Measurements from ENCODE around the gene RALGAPB. TPM values are rescaled to one million over a fixed set of nuclear protein-coding genes. Genes with fewer than 3 reads are reported as not detected.
"Not testable (repeated sequence)": the region's sequence is repeated elsewhere in the genome, so short reads cannot be mapped to it uniquely, and the experiment has no call there.

RALGAPB gene
- total RNA-seq, 6 experiments from 2014 or later = 23.4 to 29.5 (median 26.7) TPM

DNA sequence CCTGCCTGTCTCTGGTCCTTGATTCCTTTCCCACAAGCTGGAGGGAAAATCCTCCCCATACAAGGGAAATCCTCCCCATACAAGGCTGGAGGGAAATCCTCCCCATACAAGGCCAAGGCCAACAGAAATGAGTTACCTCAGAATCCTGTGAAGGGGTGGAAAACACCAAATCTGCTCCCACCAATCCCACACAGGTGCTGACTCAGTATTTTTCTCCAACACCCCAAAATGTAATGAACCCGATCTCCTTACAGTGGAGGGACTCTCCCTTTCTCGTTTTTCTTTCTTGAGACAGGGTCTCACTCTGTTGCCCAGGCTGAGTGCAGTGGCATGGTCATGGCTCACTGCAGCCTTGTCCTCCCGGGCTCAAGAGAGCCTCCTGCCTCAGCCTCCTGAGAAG lies 43.8 kb upstream of the RALGAPB start:
- no peaks in the 10 kb centered on the region for H3K9me3 Mint-ChIP-seq
- H3K27me3 Mint-ChIP-seq (ENCODE audit: insufficient read depth) = no peaks in the 10 kb centered on the region; the same call in 1 of the 2 replicates
- peaks cover 66% of the 10 kb centered on the region for H3K4me1 Mint-ChIP-seq (ENCODE audit: low read depth)
- H3K4me3 Mint-ChIP-seq = no peak overlapping the region
- peaks cover 59% of the 10 kb centered on the region for H3K36me3 Mint-ChIP-seq (ENCODE audit: low read depth)
- TF ChIP-seq, protein P1, sequence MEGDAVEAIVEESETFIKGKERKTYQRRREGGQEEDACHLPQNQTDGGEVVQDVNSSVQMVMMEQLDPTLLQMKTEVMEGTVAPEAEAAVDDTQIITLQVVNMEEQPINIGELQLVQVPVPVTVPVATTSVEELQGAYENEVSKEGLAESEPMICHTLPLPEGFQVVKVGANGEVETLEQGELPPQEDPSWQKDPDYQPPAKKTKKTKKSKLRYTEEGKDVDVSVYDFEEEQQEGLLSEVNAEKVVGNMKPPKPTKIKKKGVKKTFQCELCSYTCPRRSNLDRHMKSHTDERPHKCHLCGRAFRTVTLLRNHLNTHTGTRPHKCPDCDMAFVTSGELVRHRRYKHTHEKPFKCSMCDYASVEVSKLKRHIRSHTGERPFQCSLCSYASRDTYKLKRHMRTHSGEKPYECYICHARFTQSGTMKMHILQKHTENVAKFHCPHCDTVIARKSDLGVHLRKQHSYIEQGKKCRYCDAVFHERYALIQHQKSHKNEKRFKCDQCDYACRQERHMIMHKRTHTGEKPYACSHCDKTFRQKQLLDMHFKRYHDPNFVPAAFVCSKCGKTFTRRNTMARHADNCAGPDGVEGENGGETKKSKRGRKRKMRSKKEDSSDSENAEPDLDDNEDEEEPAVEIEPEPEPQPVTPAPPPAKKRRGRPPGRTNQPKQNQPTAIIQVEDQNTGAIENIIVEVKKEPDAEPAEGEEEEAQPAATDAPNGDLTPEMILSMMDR (IDR thresholded peaks at IDR 0.05) = no peak
- no peak for DNase-seq
- peak overlapping the region; percentile 57 for H3K27ac Mint-ChIP-seq

DNA sequence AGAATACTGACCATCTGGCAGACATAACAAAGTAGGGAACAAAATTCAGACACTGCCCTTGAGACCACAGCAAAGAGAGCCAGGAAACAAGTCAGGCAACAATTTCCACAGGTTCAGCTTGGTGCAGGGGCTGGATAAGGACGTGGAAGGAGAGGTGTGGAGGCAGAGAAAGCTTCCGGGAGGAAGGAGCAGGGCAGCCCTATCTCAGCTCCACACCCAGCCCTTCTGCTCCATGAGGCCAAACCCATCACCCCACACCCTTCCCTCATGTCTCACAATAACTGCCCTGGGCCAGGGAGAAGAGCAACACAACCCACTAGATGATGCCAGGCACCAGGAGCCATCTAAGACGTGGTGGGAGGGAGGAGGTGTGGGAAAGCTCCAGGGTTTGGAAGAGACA lies 43.3 kb upstream of the RALGAPB start:
- DNase-seq = no peak
- Mint-ChIP-seq H3K36me3 (ENCODE audit: low read depth) (peaks cover 62% of the 10 kb centered on the region), H3K27me3 (ENCODE audit: insufficient read depth) (no peaks in the 10 kb centered on the region; the same call in 1 of the 2 replicates), H3K27ac (peak overlapping the region; percentile 57), H3K4me1 (ENCODE audit: low read depth) (peaks cover 70% of the 10 kb centered on the region), H3K9me3 (no peaks in the 10 kb centered on the region), H3K4me3 (no peak overlapping the region)
- TF ChIP-seq, protein P1 (IDR thresholded peaks at IDR 0.05) = no peak

DNA sequence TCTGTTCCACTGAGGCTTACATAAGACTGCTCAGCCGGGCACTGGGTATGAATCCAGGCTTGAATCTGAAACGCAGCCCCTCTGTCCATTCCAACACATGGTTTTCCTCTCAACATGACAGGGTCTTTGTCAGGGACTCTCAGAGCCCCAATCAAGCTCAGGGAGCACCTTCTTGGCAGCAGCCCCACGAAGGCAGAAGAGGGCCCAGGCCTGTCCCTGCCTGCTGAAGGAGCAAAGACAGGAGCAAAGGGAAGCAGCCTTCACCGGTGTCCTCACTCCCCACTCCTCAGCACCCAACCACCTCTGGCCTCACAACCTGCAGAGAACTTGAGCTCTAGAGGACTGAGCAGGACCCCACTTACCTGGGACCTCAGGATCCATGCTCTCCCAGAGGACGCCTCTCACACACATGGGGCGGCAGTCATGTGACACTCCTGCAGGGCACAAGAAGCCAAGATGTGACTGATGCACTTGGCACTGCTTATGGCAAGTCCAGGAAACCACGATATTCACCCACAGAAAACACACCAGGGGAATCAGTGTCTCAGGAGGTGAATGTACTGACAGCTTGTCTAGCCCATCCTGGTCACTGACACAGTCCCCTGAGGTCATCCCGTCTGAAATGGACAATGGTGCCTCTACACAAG lies 41.8 kb upstream of the RALGAPB start:
- H3K4me3 Mint-ChIP-seq = peak overlapping the region; percentile 54; the same call in 1 of the 2 replicates
- DNase-seq = no peak
- H3K27me3 Mint-ChIP-seq (ENCODE audit: insufficient read depth) = no peaks in the 10 kb centered on the region; the same call in 1 of the 2 replicates
- peaks cover 75% of the 10 kb centered on the region for H3K4me1 Mint-ChIP-seq (ENCODE audit: low read depth)
- peaks cover 61% of the 10 kb centered on the region for H3K36me3 Mint-ChIP-seq (ENCODE audit: low read depth)
- no peaks in the 10 kb centered on the region for H3K9me3 Mint-ChIP-seq
- TF ChIP-seq, protein P1 (IDR thresholded peaks at IDR 0.05) = no peak
- H3K27ac Mint-ChIP-seq = peak overlapping the region; percentile 18; the same call in 1 of the 2 replicates

DNA sequence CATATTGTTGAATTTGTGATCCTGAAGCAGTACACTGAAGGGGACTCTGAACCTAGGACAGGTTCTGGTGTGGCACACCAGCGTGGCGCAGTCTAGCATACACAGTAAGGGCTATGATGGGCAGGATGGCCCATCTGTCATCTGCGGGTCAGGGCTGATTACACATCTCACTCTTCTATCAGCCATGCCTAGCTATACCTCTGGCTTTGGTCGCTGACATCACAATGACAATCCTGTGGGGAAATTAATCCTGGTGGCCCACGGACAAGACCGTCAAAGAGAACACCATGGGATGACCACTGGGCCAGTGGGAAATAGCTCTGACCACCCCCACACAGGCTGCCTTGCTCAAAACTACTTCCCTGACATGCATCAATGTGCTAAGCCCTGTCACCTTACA lies 40.4 kb upstream of the RALGAPB start:
- Mint-ChIP-seq H3K4me3 (peak overlapping the region; percentile 35; the same call in 1 of the 2 replicates), H3K4me1 (ENCODE audit: low read depth) (peaks cover 70% of the 10 kb centered on the region), H3K27me3 (ENCODE audit: insufficient read depth) (no peaks in the 10 kb centered on the region; the same call in 1 of the 2 replicates), H3K27ac (no peak overlapping the region), H3K9me3 (no peaks in the 10 kb centered on the region), H3K36me3 (ENCODE audit: low read depth) (peaks cover 48% of the 10 kb centered on the region)
- DNase-seq = no peak
- TF ChIP-seq, protein P1 (IDR thresholded peaks at IDR 0.05) = no peak

DNA sequence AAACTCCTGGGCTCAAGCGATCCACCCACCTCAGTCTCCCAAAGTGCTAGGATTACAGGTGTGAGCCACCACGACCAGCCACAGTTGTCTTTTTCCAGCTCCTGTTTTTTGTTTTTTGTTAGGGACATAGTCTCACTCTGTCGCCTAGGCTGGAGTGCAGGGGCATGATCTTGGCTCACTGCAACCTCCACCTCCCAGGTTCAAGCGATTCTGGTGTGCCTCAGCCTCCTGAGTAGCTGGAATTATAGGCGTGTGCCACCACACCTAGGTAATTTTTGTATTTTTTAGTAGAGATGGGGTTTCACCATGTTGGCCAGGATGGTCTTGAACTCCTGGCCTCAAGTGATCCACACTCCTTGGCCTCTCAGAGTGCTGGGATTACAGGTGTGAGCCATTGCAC lies 39.8 kb upstream of the RALGAPB start:
- H3K9me3 Mint-ChIP-seq; H3K27ac Mint-ChIP-seq; H3K4me3 Mint-ChIP-seq; DNase-seq; H3K27me3 Mint-ChIP-seq (ENCODE audit: insufficient read depth): not testable (repeated sequence)
- H3K36me3 Mint-ChIP-seq (ENCODE audit: low read depth) = peaks cover 48% of the 10 kb centered on the region
- peaks cover 64% of the 10 kb centered on the region for H3K4me1 Mint-ChIP-seq (ENCODE audit: low read depth)

DNA sequence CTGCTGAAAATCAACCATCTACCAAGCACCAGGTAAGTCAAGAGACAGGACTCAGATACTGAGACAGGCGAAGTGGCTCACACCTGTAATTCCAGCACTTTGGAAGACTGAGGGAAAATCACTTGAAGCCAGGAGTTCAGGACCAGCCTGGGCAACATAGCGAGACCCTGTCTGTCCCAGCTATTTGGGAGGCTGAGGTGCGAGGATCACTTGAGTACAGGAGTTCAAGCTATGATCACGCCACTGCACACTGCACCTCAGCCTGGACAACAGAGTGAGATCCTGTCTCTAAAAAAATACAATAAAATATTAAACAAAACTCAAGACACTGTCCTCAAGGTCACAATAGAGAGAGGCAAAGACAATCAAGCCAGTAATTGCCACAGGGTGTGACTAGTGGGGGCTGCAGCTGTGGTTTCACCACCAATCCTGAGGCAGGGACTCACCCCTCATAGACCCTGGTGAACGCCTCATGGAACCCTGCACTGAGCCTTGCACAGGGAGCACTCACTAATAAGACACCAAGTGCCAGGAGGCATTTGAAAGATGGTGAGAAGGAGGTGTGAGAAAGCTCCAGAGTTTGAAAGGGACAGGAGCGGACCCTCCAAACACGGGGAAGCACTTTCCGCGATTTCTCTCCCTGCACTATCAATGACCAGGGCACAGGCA lies 39.2 kb upstream of the RALGAPB start:
- Mint-ChIP-seq H3K9me3 (no peaks in the 10 kb centered on the region), H3K27me3 (ENCODE audit: insufficient read depth) (peaks cover 2% of the 10 kb centered on the region), H3K36me3 (ENCODE audit: low read depth) (peaks cover 48% of the 10 kb centered on the region), H3K27ac (peak overlapping the region; percentile 96), H3K4me1 (ENCODE audit: low read depth) (peaks cover 59% of the 10 kb centered on the region), H3K4me3 (peak overlapping the region; percentile 96)
- no peak for DNase-seq
- TF ChIP-seq, protein P1 (IDR thresholded peaks at IDR 0.05) = no peak

Data from HFFc6 (cell line).